ENCODE data around the gene PRMT5. TPM values are rescaled to one million over a fixed set of nuclear protein-coding genes. Genes with fewer than 3 reads are reported as not detected.

The PRMT5 gene
- 59.0 TPM for total RNA-seq
- long read RNA-seq, transcript PRMT5-202 (17 exons, 2,531 nt) = major isoform, 63 of 78 reads
- long read RNA-seq, partial matches to known transcripts = 7 of 78 reads
- long read RNA-seq, other reads (novel, unspliced or antisense) = 8 of 78 reads

- Histone ChIP-seq H3K36me3 (peaks cover 29% of the 10 kb centered on the region), H3K4me1 (peaks cover 25% of the 10 kb centered on the region), H3K27ac (replicated peaks) (peak within 1 kb of the TSS; percentile 90), H3K27me3 (ENCODE audit: low read depth) (no peaks in the 10 kb centered on the region), H3K9me3 (replicated peaks) (no peaks in the 10 kb centered on the region), H3K4me3 (peak within 1 kb of the TSS; percentile 97)
- intact Hi-C loops (cut with micrococcal nuclease) = no loop called here
- no peak for TF ChIP-seq CTCF (IDR thresholded peaks at IDR 0.05; ENCODE audit: borderline replicate concordance)
- peak; percentile 99 for DNase-seq
Measured at GRCh38 chr14:22929104-22929960, at the start of gene PRMT5. TSS of gene PRMT5 (minus strand) at chr14:22929376. CDS start at chr14:22929361, 15 bp downstream.

- peaks cover 83% of the 10 kb centered on the region for H3K4me1 ChIP-seq
- intact Hi-C loops (cut with micrococcal nuclease) = no loop called here
- no peak overlapping the region for H3K4me3 ChIP-seq
- no peaks in the 10 kb centered on the region for H3K9me3 ChIP-seq (replicated peaks)
- TF ChIP-seq CTCF (IDR thresholded peaks at IDR 0.05; ENCODE audit: borderline replicate concordance) = no peak
- no peak for DNase-seq
- peak overlapping the region; percentile 90 for H3K27ac ChIP-seq (replicated peaks)
- no peaks in the 10 kb centered on the region for H3K27me3 ChIP-seq (ENCODE audit: low read depth)
- H3K36me3 ChIP-seq = no peaks in the 10 kb centered on the region
Measured at GRCh38 chr14:22978487-22978837, 49.3 kb upstream of the PRMT5 start.

- Histone ChIP-seq H3K36me3 (peaks cover 5% of the 10 kb centered on the region), H3K9me3 (replicated peaks) (no peaks in the 10 kb centered on the region), H3K27ac (replicated peaks) (peak overlapping the region; percentile 90), H3K27me3 (ENCODE audit: low read depth) (no peaks in the 10 kb centered on the region), H3K4me3 (peak overlapping the region; percentile 10), H3K4me1 (peaks cover 77% of the 10 kb centered on the region)
- DNase-seq = peak; percentile 46
- TF ChIP-seq CTCF (IDR thresholded peaks at IDR 0.05; ENCODE audit: borderline replicate concordance) = no peak
- intact Hi-C loops (cut with micrococcal nuclease) = no loop called here
Measured at GRCh38 chr14:22977684-22978486, 48.7 kb upstream of the PRMT5 start.

GRCh38 chr14:22977434-22977683 lies 48.2 kb upstream of the PRMT5 start:
- intact Hi-C loops (cut with micrococcal nuclease) = no loop called here
- Histone ChIP-seq H3K9me3 (replicated peaks) (no peaks in the 10 kb centered on the region), H3K36me3 (peaks cover 10% of the 10 kb centered on the region), H3K27ac (replicated peaks) (peak overlapping the region; percentile 90), H3K4me3 (no peak overlapping the region), H3K27me3 (ENCODE audit: low read depth) (no peaks in the 10 kb centered on the region), H3K4me1 (peaks cover 75% of the 10 kb centered on the region)
- no peak for DNase-seq
- TF ChIP-seq CTCF (IDR thresholded peaks at IDR 0.05; ENCODE audit: borderline replicate concordance) = no peak

GRCh38 chr14:22976620-22977433 lies 47.7 kb upstream of the PRMT5 start:
- peaks cover 70% of the 10 kb centered on the region for H3K4me1 ChIP-seq
- no peak for DNase-seq
- intact Hi-C loops (cut with micrococcal nuclease) = no loop called here
- no peaks in the 10 kb centered on the region for H3K27me3 ChIP-seq (ENCODE audit: low read depth)
- peaks cover 14% of the 10 kb centered on the region for H3K36me3 ChIP-seq
- no peak for TF ChIP-seq CTCF (IDR thresholded peaks at IDR 0.05; ENCODE audit: borderline replicate concordance)
- peak overlapping the region; percentile 90 for H3K27ac ChIP-seq (replicated peaks)
- H3K9me3 ChIP-seq (replicated peaks) = no peaks in the 10 kb centered on the region
- no peak overlapping the region for H3K4me3 ChIP-seq

All from left ventricle myocardium inferior (tissue), 1 donor.